Kidney (tissue), 14 donors: ENCODE measurements around the gene YBX2. TPM values are rescaled to one million over a fixed set of nuclear protein-coding genes. Genes with fewer than 3 reads are reported as not detected.

Source experiments
- DNase-seq, 5 donors: peaks; one replicate each; pipeline ENCODE4 v3.0.0-alpha.2; 2013 to 2020
- FAIRE-seq: peaks from 2 replicates; lab custom pipeline; 2012; peaks lifted over from hg19 to GRCh38; lab: Jason Lieb, UNC
- H3K27ac ChIP-seq, 2 donors: one replicate each; pipeline ENCODE4 v1.7.0; 2013; ENCODE audit warnings: low read depth in 2 of 2, low read length in 2 of 2, inconsistent platforms in 1 of 2
- H3K27me3 ChIP-seq: one replicate; pipeline ENCODE4 v1.7.1; 2013; ENCODE audit warnings: low read length, inconsistent platforms; ENCODE audit not compliant: control insufficient read depth, insufficient read depth
- H3K36me3 ChIP-seq, 3 donors: one replicate each; pipeline versions ENCODE4 v1.7.0 to v1.7.1; 2013; ENCODE audit warnings: low read length in 3 of 3, control low read depth in 1 of 3, inconsistent platforms in 1 of 3; ENCODE audit not compliant: insufficient read depth in 3 of 3, control insufficient read depth in 2 of 3
- H3K4me1 ChIP-seq, 3 donors: one replicate each; pipeline versions ENCODE4 v1.7.0 to v1.7.1; 2013; ENCODE audit warnings: low read length in 3 of 3, inconsistent platforms in 1 of 3, low read depth in 1 of 3; ENCODE audit not compliant: control insufficient read depth in 2 of 3, insufficient read depth in 2 of 3
- H3K4me3 ChIP-seq, 3 donors: one replicate each; pipeline versions ENCODE4 v1.7.0 to v1.8.1; 2013; ENCODE audit warnings: low read length in 3 of 3, control low read depth in 1 of 3, inconsistent platforms in 1 of 3
- H3K9ac ChIP-seq, 3 donors: one replicate each; pipeline versions ENCODE4 v1.7.0 to v1.7.1; 2013; ENCODE audit warnings: low read length in 3 of 3, control low read depth in 1 of 3, inconsistent platforms in 1 of 3
- H3K9me3 ChIP-seq, 3 donors: one replicate each; pipeline versions ENCODE4 v1.7.0 to v1.7.1; 2013; ENCODE audit warnings: low read length in 3 of 3, control low read depth in 1 of 3, inconsistent platforms in 1 of 3; ENCODE audit not compliant: control insufficient read depth in 2 of 3, insufficient read depth in 1 of 3
- intact Hi-C: fragments of 100-400 bp; cut with DNase I; formaldehyde crosslinking; loops from one replicate; pipeline ENCODE4 v1.11.1; 2022
- polyA plus RNA-seq: library from polyadenylated mRNA; stranded (reverse); fragments of 350-450 nt; fragmentation: Illumina TruSeq; extraction: RNeasy Lipid Tissue Mini Kit (QIAGEN cat#74804); gene quantifications from one replicate; pipeline ENCODE4 v1.2.3, GENCODE V29; 2014; ENCODE audit warnings: low read depth, low replicate concordance; ENCODE audit not compliant: insufficient read depth
- total RNA-seq: library from RNA; stranded (reverse); fragmentation: NEBNext Ultra II Directional; extraction: Animal tissue kit (Norgen Biotek cat#: 25700); gene quantifications from one replicate; pipeline ENCODE4 v1.2.1, GENCODE V29; 2021
- TF ChIP-seq, protein P1 (sequence below): IDR thresholded peaks from 3 replicates; pipeline ENCODE4 v1.5.1; 2012; ENCODE audit warnings: mild to moderate bottlenecking, moderate library complexity, borderline replicate concordance; ENCODE audit not compliant: insufficient read depth; ENCODE audit errors: extremely low read depth
- donor health status: control.
- donor health status: control.
- donor health status: control.
- donor health status: control.
- donor health status: control.
- donor health status: DM: yes; HTN: yes; CAD: no.
- donor health status: Normal renal cell carcinoma (clear cell type).

The YBX2 gene
- total and polyA plus RNA-seq, 2 donors from 2014 or later: 1.3 to 3.3 TPM

DNA sequence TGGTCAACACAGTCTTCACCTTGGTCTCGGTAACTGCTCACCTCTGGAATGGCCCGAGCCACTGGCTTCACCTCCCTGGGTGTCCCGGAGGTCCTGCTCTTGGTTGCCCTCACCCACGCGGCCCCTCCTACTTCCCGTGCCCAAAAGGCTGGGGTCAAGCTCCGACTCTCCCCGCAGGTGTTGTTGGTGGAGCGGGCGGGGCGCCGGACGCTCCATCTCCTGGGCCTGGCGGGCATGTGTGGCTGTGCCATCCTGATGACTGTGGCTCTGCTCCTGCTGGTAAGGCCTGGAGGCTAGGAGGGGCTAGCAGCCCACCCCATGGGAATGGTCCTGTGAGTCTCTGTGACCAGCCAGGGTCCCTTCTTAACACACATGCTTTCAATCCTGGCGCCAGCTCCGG lies 9.5 kb downstream of the YBX2 start:
- Histone ChIP-seq H3K9me3 (no peaks in the 10 kb centered on the region), H3K27me3 (no peaks in the 10 kb centered on the region), H3K27ac (no peak overlapping the region), H3K9ac (no peak overlapping the region), H3K4me1 (peaks cover 0 to 14% (median 0%) of the 10 kb centered on the region in 3 donors), H3K4me3 (no peak overlapping the region), H3K36me3 (no peaks in the 10 kb centered on the region)
- DNase-seq: no peak
- TF ChIP-seq, protein P1, sequence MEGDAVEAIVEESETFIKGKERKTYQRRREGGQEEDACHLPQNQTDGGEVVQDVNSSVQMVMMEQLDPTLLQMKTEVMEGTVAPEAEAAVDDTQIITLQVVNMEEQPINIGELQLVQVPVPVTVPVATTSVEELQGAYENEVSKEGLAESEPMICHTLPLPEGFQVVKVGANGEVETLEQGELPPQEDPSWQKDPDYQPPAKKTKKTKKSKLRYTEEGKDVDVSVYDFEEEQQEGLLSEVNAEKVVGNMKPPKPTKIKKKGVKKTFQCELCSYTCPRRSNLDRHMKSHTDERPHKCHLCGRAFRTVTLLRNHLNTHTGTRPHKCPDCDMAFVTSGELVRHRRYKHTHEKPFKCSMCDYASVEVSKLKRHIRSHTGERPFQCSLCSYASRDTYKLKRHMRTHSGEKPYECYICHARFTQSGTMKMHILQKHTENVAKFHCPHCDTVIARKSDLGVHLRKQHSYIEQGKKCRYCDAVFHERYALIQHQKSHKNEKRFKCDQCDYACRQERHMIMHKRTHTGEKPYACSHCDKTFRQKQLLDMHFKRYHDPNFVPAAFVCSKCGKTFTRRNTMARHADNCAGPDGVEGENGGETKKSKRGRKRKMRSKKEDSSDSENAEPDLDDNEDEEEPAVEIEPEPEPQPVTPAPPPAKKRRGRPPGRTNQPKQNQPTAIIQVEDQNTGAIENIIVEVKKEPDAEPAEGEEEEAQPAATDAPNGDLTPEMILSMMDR: no peak
- FAIRE-seq: no peak
- intact Hi-C loops: no loop called here

DNA sequence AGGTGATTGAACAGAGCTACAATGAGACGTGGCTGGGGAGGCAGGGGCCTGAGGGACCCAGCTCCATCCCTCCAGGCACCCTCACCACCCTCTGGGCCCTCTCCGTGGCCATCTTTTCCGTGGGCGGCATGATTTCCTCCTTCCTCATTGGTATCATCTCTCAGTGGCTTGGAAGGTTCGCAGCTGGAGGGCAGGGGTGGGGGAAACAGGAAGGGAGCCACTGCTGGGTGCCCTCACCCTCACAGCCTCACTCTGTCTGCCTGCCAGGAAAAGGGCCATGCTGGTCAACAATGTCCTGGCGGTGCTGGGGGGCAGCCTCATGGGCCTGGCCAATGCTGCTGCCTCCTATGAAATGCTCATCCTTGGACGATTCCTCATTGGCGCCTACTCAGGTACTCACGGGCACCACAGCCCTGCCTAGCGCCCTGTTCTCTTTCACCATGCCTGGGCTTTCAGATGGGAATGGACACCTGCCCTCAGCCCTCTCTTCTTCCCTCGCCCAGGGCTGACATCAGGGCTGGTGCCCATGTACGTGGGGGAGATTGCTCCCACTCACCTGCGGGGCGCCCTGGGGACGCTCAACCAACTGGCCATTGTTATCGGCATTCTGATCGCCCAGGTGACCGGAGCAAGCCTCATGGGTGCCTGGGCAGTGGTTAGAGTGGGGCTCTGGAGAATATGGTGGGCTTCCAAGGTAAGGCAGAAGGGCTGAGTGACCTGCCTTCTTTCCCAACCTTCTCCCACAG lies 10.8 kb downstream of the YBX2 start:
- TF ChIP-seq, protein P1: no peak
- no peak overlapping the region for H3K27ac ChIP-seq
- no peaks in the 10 kb centered on the region for H3K9me3 ChIP-seq
- DNase-seq: no peak
- no peak overlapping the region for H3K9ac ChIP-seq
- no peak for FAIRE-seq
- H3K4me1 ChIP-seq: peaks cover 0 to 14% (median 0%) of the 10 kb centered on the region in 3 donors
- no peaks in the 10 kb centered on the region for H3K36me3 ChIP-seq
- H3K4me3 ChIP-seq: no peak overlapping the region
- H3K27me3 ChIP-seq: no peaks in the 10 kb centered on the region
- intact Hi-C loops: no loop called here

DNA sequence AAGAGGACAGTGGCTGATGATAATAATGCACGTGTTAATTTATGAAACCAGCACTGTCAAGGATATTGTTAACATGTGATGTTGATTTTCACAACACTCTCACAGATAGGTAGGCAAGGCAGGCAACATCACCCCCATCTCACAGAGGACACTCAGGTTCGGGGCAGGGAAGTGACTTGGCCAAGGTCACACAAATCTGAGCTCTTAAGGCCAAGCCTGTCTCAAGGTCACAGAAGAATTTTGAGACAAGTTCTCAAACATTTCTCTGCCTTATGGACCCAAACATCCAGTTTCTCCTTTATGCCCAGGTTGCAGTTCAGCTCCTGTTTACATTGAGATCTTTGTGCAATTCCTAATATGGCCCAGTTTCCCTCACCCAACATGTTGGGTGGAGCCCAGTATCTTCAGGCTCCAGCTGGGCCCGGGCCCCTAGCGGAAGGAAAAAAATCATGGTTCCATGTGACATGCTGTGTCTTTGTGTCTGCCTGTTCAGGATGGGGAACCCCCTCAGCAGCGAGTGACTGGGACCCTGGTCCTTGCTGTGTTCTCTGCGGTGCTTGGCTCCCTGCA lies 11.6 kb downstream of the YBX2 start:
- no peak overlapping the region for H3K27ac ChIP-seq
- no peak for DNase-seq
- no peaks in the 10 kb centered on the region for H3K27me3 ChIP-seq
- H3K9me3 ChIP-seq: no peaks in the 10 kb centered on the region
- no peak for FAIRE-seq
- peaks cover 0 to 14% (median 0%) of the 10 kb centered on the region in 3 donors for H3K4me1 ChIP-seq
- TF ChIP-seq, protein P1: no peak
- H3K36me3 ChIP-seq: no peaks in the 10 kb centered on the region
- intact Hi-C loops: no loop called here
- H3K4me3 ChIP-seq: peak overlapping the region in 1 of 3 donors; percentile 46
- H3K9ac ChIP-seq: peak overlapping the region in 1 of 3 donors; percentile 46
